GM12875 (cell line): ENCODE measurements around the gene CABP4.

Experiments
- H3K4me3 ChIP-seq: one replicate; pipeline ENCODE4 v1.5.1; 2011; ENCODE audit warnings: low read depth, low read length, control low read depth
- CTCF ChIP-seq: IDR thresholded peaks from 2 replicates; pipeline ENCODE4 v1.5.1; 2011; ENCODE audit warnings: low read depth, mild to moderate bottlenecking, control low read depth, inconsistent platforms, low read length, moderate library complexity, borderline replicate concordance; ENCODE audit not compliant: insufficient read depth

CABP4 gene

GRCh38 chr11:67489885-67490726 is 35.0 kb downstream of the CABP4 start:
- no peak overlapping the region for H3K4me3 ChIP-seq
- TF ChIP-seq CTCF, result no peak

- no peak for TF ChIP-seq CTCF
Observed at GRCh38 chr11:67490727-67491065, 35.5 kb downstream of the CABP4 start.

GRCh38 chr11:67491276-67492068 is 36.3 kb downstream of the CABP4 start:
- H3K4me3 ChIP-seq, result no peak overlapping the region
- TF ChIP-seq CTCF, result no peak

More at GRCh38 chr11:67490727-67491065, 35.5 kb downstream of the CABP4 start:
- no peak overlapping the region for H3K4me3 ChIP-seq

- no peak for TF ChIP-seq CTCF
- H3K4me3 ChIP-seq, result no peak overlapping the region
Observed at GRCh38 chr11:67492069-67492727, 37.0 kb downstream of the CABP4 start.

- no peak overlapping the region for H3K4me3 ChIP-seq
- no peak for TF ChIP-seq CTCF
Observed at GRCh38 chr11:67492801-67493547, 37.8 kb downstream of the CABP4 start.

GRCh38 chr11:67493548-67494370 is 38.6 kb downstream of the CABP4 start:
- TF ChIP-seq CTCF, result no peak
- no peak overlapping the region for H3K4me3 ChIP-seq
